HepG2 (cell line): Measurements from ENCODE around the gene DCTN3. TPM values are rescaled to one million over a fixed set of nuclear protein-coding genes. Genes with fewer than 3 reads are reported as not detected.

ENCODE experiments used
- ATAC-seq: fragments of 200-7000 bp; cut with Tn5 transposase; 3 replicates; pipeline ENCODE4 v1.9.1; 2020; ENCODE audit warnings: mild to moderate bottlenecking, moderate library complexity
- BruUV-seq: library from RNA; stranded (reverse); fragments of 400-500 nt; replicated peaks from 2 replicates; lab custom pipeline; 2021; lab: Mats Ljungman, UMichigan
- CTCF ChIA-PET: fragments of 300-600 bp; formaldehyde crosslinking; extraction: SDS; loops from one replicate; lab custom pipeline; 2021; ENCODE audit warnings: low total read pairs, inconsistent platforms, low intra/inter-chr PET ratio; lab: Yijun Ruan, JAX
- POLR2A ChIA-PET: fragments of 350-600 bp; sonication (Branson Sonifier 250); formaldehyde crosslinking; loops from one replicate; lab custom pipeline; 2020; ENCODE audit warnings: antibody characterized with exemption, inconsistent platforms; lab: Yijun Ruan, JAX
- DNase-seq: peaks from one replicate; pipeline ENCODE4 v3.0.0-alpha.2; 2015; ENCODE audit warnings: low spot score
- FAIRE-seq: peaks from 3 replicates; lab custom pipeline; 2011; peaks lifted over from hg19 to GRCh38; lab: Jason Lieb, UNC
- H2AFZ ChIP-seq: one replicate; pipeline ENCODE4 v1.6.1; 2011; ENCODE audit warnings: low read length, inconsistent platforms
- H3K27ac ChIP-seq: fragments of 300-600 bp; 3 replicates; pipeline ENCODE4 v1.8.0; 2011; ENCODE audit warnings: mixed run types, mild to moderate bottlenecking, mixed read lengths, low read length, inconsistent platforms; ENCODE audit not compliant: insufficient read depth; ENCODE audit errors: extremely low read length
- H3K27me3 ChIP-seq, 2 experiments: fragments of 200-600 bp in 1 of 2; 2 replicates in 1 of 2; 3 replicates in 1 of 2; pipeline versions ENCODE4 v1.6.0 to v1.8.0; 2011; ENCODE audit warnings: low read length in 2 of 2, mild to moderate bottlenecking in 2 of 2, moderate library complexity in 2 of 2, inconsistent platforms in 1 of 2; ENCODE audit not compliant: insufficient read depth in 2 of 2, control insufficient read depth in 1 of 2
- H3K36me3 ChIP-seq, 2 experiments: fragments of 200-600 bp in 1 of 2; replicated peaks in 1 of 2; 2 replicates in 1 of 2; 3 replicates in 1 of 2; pipeline versions ENCODE4 v1.5.1 to v1.8.0; 2011; ENCODE audit warnings: low read length in 2 of 2, inconsistent platforms in 1 of 2; ENCODE audit not compliant: insufficient read depth in 2 of 2, control insufficient read depth in 1 of 2
- H3K4me1 ChIP-seq: 2 replicates; pipeline ENCODE4 v1.5.1; 2012; ENCODE audit warnings: low read length, inconsistent platforms; ENCODE audit not compliant: insufficient read depth
- H3K4me2 ChIP-seq: 2 replicates; pipeline ENCODE4 v1.6.0; 2011; ENCODE audit warnings: low read depth, low read length, inconsistent platforms
- H3K4me3 ChIP-seq, 3 experiments: fragments of 200-600 bp in 1 of 3; sonication (generic), shearing (Covaris generic) in 1 of 3; replicated peaks in 1 of 3; 2 replicates each; pipeline ENCODE4 v1.5.1; 2011 to 2016; ENCODE audit warnings: low read length in 3 of 3, inconsistent platforms in 2 of 3, low read depth in 2 of 3, mild to moderate bottlenecking in 2 of 3, control low read depth in 1 of 3, mixed read lengths in 1 of 3; ENCODE audit not compliant: insufficient read depth in 1 of 3
- H3K79me2 ChIP-seq: one replicate; pipeline ENCODE4 v1.6.1; 2011; ENCODE audit warnings: low read length, inconsistent platforms; ENCODE audit not compliant: insufficient read depth
- H3K9ac ChIP-seq: 2 replicates; pipeline ENCODE4 v1.6.0; 2011; ENCODE audit warnings: mild to moderate bottlenecking, low read depth, low read length, inconsistent platforms; ENCODE audit not compliant: insufficient read depth
- H3K9me3 ChIP-seq: 2 replicates; pipeline ENCODE4 v1.5.1; 2012; ENCODE audit warnings: mild to moderate bottlenecking, low read length
- H4K20me1 ChIP-seq: 2 replicates; pipeline ENCODE4 v1.6.0; 2011; ENCODE audit warnings: inconsistent platforms, mild to moderate bottlenecking, low read length, moderate library complexity; ENCODE audit not compliant: insufficient read depth
- KMT2B ChIP-seq: IDR thresholded peaks from 2 replicates; pipeline ENCODE4 v1.6.1; 2016; ENCODE audit warnings: missing genetic modification reagents, missing compliant biosample characterization
- RFX3 ChIP-seq: IDR thresholded peaks from 2 replicates; pipeline ENCODE4 v1.6.1; 2016; ENCODE audit warnings: missing biosample characterization, missing genetic modification reagents
- TFE3 ChIP-seq: IDR thresholded peaks from 2 replicates; pipeline ENCODE4 v1.6.1; 2016
- ZBTB20 ChIP-seq: sonication (generic); formaldehyde crosslinking; IDR thresholded peaks from 2 replicates; pipeline ENCODE4 v1.8.1; 2023; ENCODE audit warnings: missing genetic modification reagents, low read depth, mild to moderate bottlenecking, borderline replicate concordance
- ZNF232 ChIP-seq: sonication (generic); formaldehyde crosslinking; IDR thresholded peaks from 2 replicates; pipeline ENCODE4 v1.4.0; 2020; ENCODE audit warnings: missing genetic modification reagents, borderline replicate concordance
- ZNF446 ChIP-seq: sonication (generic); formaldehyde crosslinking; IDR thresholded peaks from 2 replicates; pipeline ENCODE4 v1.5.0; 2020; ENCODE audit warnings: mild to moderate bottlenecking, missing genetic modification reagents
- WGBS: methylation state at CpG from one replicate; pipeline ENCODE4 v1.1.6; 2017; ENCODE audit warnings: low lambda C conversion rate; 5-methylcytosine and 5-hydroxymethylcytosine counted together
- in situ Hi-C: cut with HindIII; loops from 2 replicates; pipeline ENCODE4 v1.10.0; 2017; ENCODE audit warnings: low pct_unique_long_range_greater_than_20kb; ENCODE audit not compliant: extremely low pct_ligation_motif_present
- intact Hi-C: fragments of 100-400 bp; cut with micrococcal nuclease; formaldehyde crosslinking; loops from one replicate; pipeline ENCODE4 v1.10.0; 2022; ENCODE audit not compliant: unreplicated experiment
- polyA plus RNA-seq, 8 experiments: library from polyadenylated mRNA; depleted of rRNA in 3 of 8; stranded (reverse) in 7 of 8; unstranded in 1 of 8; fragments of >200 nt; fragmentation: Illumina TruSeq in 4 of 8; extraction: Trizol in 4 of 8; gene quantifications; 2 replicates each; pipeline versions ENCODE4 v1.2.1 to v1.2.3, GENCODE V29; 2011 to 2016; ENCODE audit warnings: low read depth in 4 of 8, missing spikeins in 1 of 8, mixed read lengths in 1 of 8; ENCODE audit not compliant: insufficient read depth in 1 of 8
- total RNA-seq, 5 experiments: library from RNA; depleted of rRNA; stranded (reverse); fragments of >200 nt; fragmentation: Illumina TruSeq; extraction: Trizol; gene quantifications; 2 replicates each; pipeline ENCODE4 v1.2.3, GENCODE V29; 2016; ENCODE audit warnings: low read depth in 1 of 5
- TF ChIP-seq, protein P1 (sequence below): sonication (generic); formaldehyde crosslinking; IDR thresholded peaks from 2 replicates; pipeline ENCODE4 v1.4.0; 2020; ENCODE audit warnings: missing genetic modification reagents, borderline replicate concordance

Gene DCTN3
- total and polyA plus RNA-seq, 2 of the 13 experiments (the other 11 are each of a cell fraction or from before 2014, with no cell fraction given): 27.4 to 34.5 TPM

- in situ Hi-C loops: no loop called here
- Histone ChIP-seq H3K4me3 (no peak overlapping the region), H4K20me1 (no peaks in the 10 kb centered on the region; the same call in 1 of the 2 replicates), H3K9ac (no peak overlapping the region), H3K79me2 (peaks cover 6% of the 10 kb centered on the region), H3K27ac (no peak overlapping the region), H2AFZ (no peak overlapping the region), H3K36me3 (peaks cover 2 to 4% of the 10 kb centered on the region in 2 experiments; a peak in 2 of 5 replicates), H3K9me3 (no peaks in the 10 kb centered on the region), H3K4me1 (peaks cover 36% of the 10 kb centered on the region), H3K4me2 (no peak overlapping the region), H3K27me3 (no peaks in the 10 kb centered on the region; a peak in 1 of 5 replicates)
- intact Hi-C loops: no loop called here
- TF ChIP-seq TFE3 (CRISPR knock-in tag) (no peak), ZNF232 (CRISPR knock-in tag) (no peak), ZBTB20 (CRISPR knock-in tag) (no peak), ZNF446 (CRISPR knock-in tag) (no peak), KMT2B (CRISPR knock-in tag) (no peak), RFX3 (CRISPR knock-in tag) (no peak)
- TF ChIP-seq, protein P1, sequence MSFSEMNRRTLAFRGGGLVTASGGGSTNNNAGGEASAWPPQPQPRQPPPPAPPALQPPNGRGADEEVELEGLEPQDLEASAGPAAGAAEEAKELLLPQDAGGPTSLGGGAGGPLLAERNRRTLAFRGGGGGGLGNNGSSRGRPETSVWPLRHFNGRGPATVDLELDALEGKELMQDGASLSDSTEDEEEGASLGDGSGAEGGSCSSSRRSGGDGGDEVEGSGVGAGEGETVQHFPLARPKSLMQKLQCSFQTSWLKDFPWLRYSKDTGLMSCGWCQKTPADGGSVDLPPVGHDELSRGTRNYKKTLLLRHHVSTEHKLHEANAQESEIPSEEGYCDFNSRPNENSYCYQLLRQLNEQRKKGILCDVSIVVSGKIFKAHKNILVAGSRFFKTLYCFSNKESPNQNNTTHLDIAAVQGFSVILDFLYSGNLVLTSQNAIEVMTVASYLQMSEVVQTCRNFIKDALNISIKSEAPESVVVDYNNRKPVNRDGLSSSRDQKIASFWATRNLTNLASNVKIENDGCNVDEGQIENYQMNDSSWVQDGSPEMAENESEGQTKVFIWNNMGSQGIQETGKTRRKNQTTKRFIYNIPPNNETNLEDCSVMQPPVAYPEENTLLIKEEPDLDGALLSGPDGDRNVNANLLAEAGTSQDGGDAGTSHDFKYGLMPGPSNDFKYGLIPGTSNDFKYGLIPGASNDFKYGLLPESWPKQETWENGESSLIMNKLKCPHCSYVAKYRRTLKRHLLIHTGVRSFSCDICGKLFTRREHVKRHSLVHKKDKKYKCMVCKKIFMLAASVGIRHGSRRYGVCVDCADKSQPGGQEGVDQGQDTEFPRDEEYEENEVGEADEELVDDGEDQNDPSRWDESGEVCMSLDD: no peak
- WGBS: 94% methylated on average over 2 of the region's 2 CpGs
- ChIA-PET CTCF (interaction anchor here (3.5 kb wide), 1 partner anchor 18 kb away, joined by 54 read pairs; no protein-coding TSS in a partner anchor), POLR2A (interaction anchor here (1.7 kb wide), 1 partner anchor 22 kb away, joined by 3 read pairs; the partner anchor contains the start of gene SIGMAR1)
- no peak for FAIRE-seq
- no peak for ATAC-seq
- no TSS peak for BruUV-seq
- no peak for DNase-seq
Measured at GRCh38 chr9:34615132-34615531, 5.2 kb downstream of the DCTN3 start.
